HepG2 (cell line): ENCODE data around the gene LDLRAD3. TPM values are rescaled to one million over a fixed set of nuclear protein-coding genes. Genes with fewer than 3 reads are reported as not detected.

Experiments used
- BCL6 ChIP-seq: IDR thresholded peaks from 2 replicates; pipeline ENCODE4 v1.6.1; 2016; ENCODE audit warnings: missing genetic modification reagents, missing compliant biosample characterization
- CBX5 ChIP-seq: sonication (generic); formaldehyde crosslinking; IDR thresholded peaks from 2 replicates; pipeline ENCODE4 v1.4.0; 2020; ENCODE audit warnings: missing genetic modification reagents, borderline replicate concordance
- EEA1 ChIP-seq: sonication (generic); formaldehyde crosslinking; IDR thresholded peaks from 2 replicates; pipeline ENCODE4 v1.5.1; 2020; ENCODE audit warnings: mild to moderate bottlenecking, missing genetic modification reagents, borderline replicate concordance
- FOXJ3 ChIP-seq: sonication (generic); formaldehyde crosslinking; IDR thresholded peaks from 2 replicates; pipeline ENCODE4 v1.4.0; 2020; ENCODE audit warnings: missing genetic modification reagents, mild to moderate bottlenecking, borderline replicate concordance
- GABPB1 ChIP-seq: IDR thresholded peaks from 2 replicates; pipeline ENCODE4 v1.6.1; 2016; ENCODE audit warnings: mild to moderate bottlenecking, missing genetic modification reagents, moderate library complexity, missing compliant biosample characterization
- GATAD2A ChIP-seq: IDR thresholded peaks from 2 replicates; pipeline ENCODE4 v1.6.1; 2016
- HDAC2 ChIP-seq: sonication (generic); formaldehyde crosslinking; IDR thresholded peaks from 2 replicates; pipeline ENCODE4 v1.4.0; 2020; ENCODE audit warnings: missing genetic modification reagents
- NAIF1 ChIP-seq: sonication (generic); formaldehyde crosslinking; IDR thresholded peaks from 2 replicates; pipeline ENCODE4 v1.5.0; 2020; ENCODE audit warnings: mild to moderate bottlenecking, missing genetic modification reagents, borderline replicate concordance
- NONO ChIP-seq, 2 experiments: fragments of 450-650 bp in 1 of 2; sonication (generic) in 1 of 2; formaldehyde crosslinking in 1 of 2; IDR thresholded peaks in 1 of 2; conservative IDR thresholded peaks in 1 of 2; 2 replicates each; pipeline versions ENCODE4 v1.6.1 to v1.8.0; 2017 to 2022; ENCODE audit warnings: mild to moderate bottlenecking in 1 of 2, missing genetic modification reagents in 1 of 2, moderate library complexity in 1 of 2
- SMAD9 ChIP-seq: sonication (generic); formaldehyde crosslinking; IDR thresholded peaks from 2 replicates; pipeline ENCODE4 v1.5.1; 2020; ENCODE audit warnings: mild to moderate bottlenecking, missing genetic modification reagents
- TEAD3 ChIP-seq: optimal IDR thresholded peaks from 2 replicates; pipeline ENCODE3; 2016; ENCODE audit warnings: borderline replicate concordance
- ZMYM3 ChIP-seq: sonication (generic); formaldehyde crosslinking; IDR thresholded peaks from 2 replicates; pipeline ENCODE4 v1.5.1; 2020; ENCODE audit warnings: mild to moderate bottlenecking, missing genetic modification reagents
- ZNF20 ChIP-seq: sonication (generic); formaldehyde crosslinking; IDR thresholded peaks from 2 replicates; pipeline ENCODE4 v1.4.0; 2020; ENCODE audit warnings: mild to moderate bottlenecking, moderate library complexity, missing genetic modification reagents
- ZNF264 ChIP-seq: sonication (generic); formaldehyde crosslinking; IDR thresholded peaks from 2 replicates; pipeline ENCODE4 v1.4.0; 2020; ENCODE audit warnings: missing genetic modification reagents
- ZNF660 ChIP-seq: sonication (generic); formaldehyde crosslinking; IDR thresholded peaks from 2 replicates; pipeline ENCODE4 v1.5.1; 2020; ENCODE audit warnings: mild to moderate bottlenecking, low read depth, missing genetic modification reagents, borderline replicate concordance
- ZNF724P ChIP-seq: sonication (generic); formaldehyde crosslinking; IDR thresholded peaks from 2 replicates; pipeline ENCODE4 v1.8.0; 2022; ENCODE audit warnings: missing genetic modification reagents, borderline replicate concordance
- ZNF766 ChIP-seq: sonication (generic); formaldehyde crosslinking; IDR thresholded peaks from 2 replicates; pipeline ENCODE4 v1.5.0; 2020; ENCODE audit warnings: missing genetic modification reagents, borderline replicate concordance
- polyA plus RNA-seq, 8 experiments: library from polyadenylated mRNA; depleted of rRNA in 3 of 8; stranded (reverse) in 7 of 8; unstranded in 1 of 8; fragments of >200 nt; fragmentation: Illumina TruSeq in 4 of 8; extraction: Trizol in 4 of 8; gene quantifications; 2 replicates each; pipeline versions ENCODE4 v1.2.1 to v1.2.3, GENCODE V29; 2011 to 2016; ENCODE audit warnings: low read depth in 4 of 8, missing spikeins in 1 of 8, mixed read lengths in 1 of 8; ENCODE audit not compliant: insufficient read depth in 1 of 8
- total RNA-seq, 5 experiments: library from RNA; depleted of rRNA; stranded (reverse); fragments of >200 nt; fragmentation: Illumina TruSeq; extraction: Trizol; gene quantifications; 2 replicates each; pipeline ENCODE4 v1.2.3, GENCODE V29; 2016; ENCODE audit warnings: low read depth in 1 of 5
- TF ChIP-seq, protein P1 (sequence below): sonication (generic); formaldehyde crosslinking; IDR thresholded peaks from 2 replicates; pipeline ENCODE4 v1.8.0; 2022; ENCODE audit warnings: mild to moderate bottlenecking, missing genetic modification reagents
- TF ChIP-seq, protein P2 (sequence below): sonication (generic); formaldehyde crosslinking; IDR thresholded peaks from 2 replicates; pipeline ENCODE4 v1.4.0; 2020; ENCODE audit warnings: missing genetic modification reagents
- TF ChIP-seq, protein P3 (sequence below): sonication (generic); formaldehyde crosslinking; IDR thresholded peaks from 2 replicates; pipeline ENCODE4 v1.4.0; 2020; ENCODE audit warnings: missing genetic modification reagents
- TF ChIP-seq, protein P4 (sequence below): sonication (generic); formaldehyde crosslinking; IDR thresholded peaks from 2 replicates; pipeline ENCODE4 v1.9.0; 2021; ENCODE audit warnings: mild to moderate bottlenecking, missing genetic modification reagents

Gene LDLRAD3
- total and polyA plus RNA-seq, 2 of the 13 experiments (the other 11 are each of a cell fraction or from before 2014, with no cell fraction given): 0.50 to 0.60 TPM

DNA sequence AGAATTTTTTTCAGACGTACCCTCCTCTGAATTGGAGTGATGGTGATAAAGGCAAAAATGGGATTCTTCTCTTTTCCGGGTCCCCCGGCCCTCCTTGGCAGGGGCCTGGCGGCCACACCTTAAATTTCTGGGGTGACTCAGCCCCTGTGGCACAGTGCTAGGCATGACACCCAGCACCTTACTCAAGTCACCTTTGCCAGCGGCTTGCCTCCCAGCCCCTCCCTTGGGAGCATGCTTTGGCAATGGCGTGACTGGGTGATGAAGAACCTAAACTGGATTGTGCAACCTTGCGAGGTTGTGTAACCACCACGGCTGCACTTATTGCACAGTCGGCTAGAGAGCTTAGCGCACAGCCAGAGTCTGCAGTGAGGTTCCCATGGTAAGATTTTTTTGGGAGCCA is 16.2 kb upstream of the LDLRAD3 start (continued):
- TF ChIP-seq GABPB1 (CRISPR knock-in tag) (peak; percentile 31; the same call in 1 of the 2 replicates), HDAC2 (CRISPR knock-in tag) (0 out of 2 replicates have a peak, but pooled peaks have one; percentile 23), ZNF724P (CRISPR knock-in tag) (no peak), FOXJ3 (CRISPR knock-in tag) (peak; percentile 27; the same call in 1 of the 2 replicates), SMAD9 (CRISPR knock-in tag) (no peak), EEA1 (no peak), BCL6 (no peak; the same call in 1 of the 2 replicates), ZNF660 (CRISPR knock-in tag) (no peak), TEAD3 (CRISPR knock-in tag) (peak; percentile 16), ZNF20 (CRISPR knock-in tag) (no peak), NONO (IDR thresholded peaks at IDR 0.05) (no peak), NONO (CRISPR knock-in tag; conservative IDR thresholded peaks at IDR 0.05) (peak; percentile 45; the same call in 1 of the 2 replicates), CBX5 (CRISPR knock-in tag) (peak; percentile 96; the same call in 1 of the 2 replicates), NAIF1 (no peak), GATAD2A (CRISPR knock-in tag) (peak; percentile 67), ZNF766 (CRISPR knock-in tag) (no peak), ZNF264 (CRISPR knock-in tag) (peak; percentile 35; the same call in 1 of the 2 replicates), ZMYM3 (CRISPR knock-in tag) (no peak)
- TF ChIP-seq, protein P1, sequence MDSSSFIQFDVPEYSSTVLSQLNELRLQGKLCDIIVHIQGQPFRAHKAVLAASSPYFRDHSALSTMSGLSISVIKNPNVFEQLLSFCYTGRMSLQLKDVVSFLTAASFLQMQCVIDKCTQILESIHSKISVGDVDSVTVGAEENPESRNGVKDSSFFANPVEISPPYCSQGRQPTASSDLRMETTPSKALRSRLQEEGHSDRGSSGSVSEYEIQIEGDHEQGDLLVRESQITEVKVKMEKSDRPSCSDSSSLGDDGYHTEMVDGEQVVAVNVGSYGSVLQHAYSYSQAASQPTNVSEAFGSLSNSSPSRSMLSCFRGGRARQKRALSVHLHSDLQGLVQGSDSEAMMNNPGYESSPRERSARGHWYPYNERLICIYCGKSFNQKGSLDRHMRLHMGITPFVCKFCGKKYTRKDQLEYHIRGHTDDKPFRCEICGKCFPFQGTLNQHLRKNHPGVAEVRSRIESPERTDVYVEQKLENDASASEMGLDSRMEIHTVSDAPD (CRISPR knock-in tag): peak; percentile 58; the same call in 1 of the 2 replicates
- TF ChIP-seq, protein P2, sequence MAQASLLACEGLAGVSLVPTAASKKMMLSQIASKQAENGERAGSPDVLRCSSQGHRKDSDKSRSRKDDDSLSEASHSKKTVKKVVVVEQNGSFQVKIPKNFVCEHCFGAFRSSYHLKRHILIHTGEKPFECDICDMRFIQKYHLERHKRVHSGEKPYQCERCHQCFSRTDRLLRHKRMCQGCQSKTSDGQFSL (CRISPR knock-in tag): no peak
- TF ChIP-seq, protein P3, sequence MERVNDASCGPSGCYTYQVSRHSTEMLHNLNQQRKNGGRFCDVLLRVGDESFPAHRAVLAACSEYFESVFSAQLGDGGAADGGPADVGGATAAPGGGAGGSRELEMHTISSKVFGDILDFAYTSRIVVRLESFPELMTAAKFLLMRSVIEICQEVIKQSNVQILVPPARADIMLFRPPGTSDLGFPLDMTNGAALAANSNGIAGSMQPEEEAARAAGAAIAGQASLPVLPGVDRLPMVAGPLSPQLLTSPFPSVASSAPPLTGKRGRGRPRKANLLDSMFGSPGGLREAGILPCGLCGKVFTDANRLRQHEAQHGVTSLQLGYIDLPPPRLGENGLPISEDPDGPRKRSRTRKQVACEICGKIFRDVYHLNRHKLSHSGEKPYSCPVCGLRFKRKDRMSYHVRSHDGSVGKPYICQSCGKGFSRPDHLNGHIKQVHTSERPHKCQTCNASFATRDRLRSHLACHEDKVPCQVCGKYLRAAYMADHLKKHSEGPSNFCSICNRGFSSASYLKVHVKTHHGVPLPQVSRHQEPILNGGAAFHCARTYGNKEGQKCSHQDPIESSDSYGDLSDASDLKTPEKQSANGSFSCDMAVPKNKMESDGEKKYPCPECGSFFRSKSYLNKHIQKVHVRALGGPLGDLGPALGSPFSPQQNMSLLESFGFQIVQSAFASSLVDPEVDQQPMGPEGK (CRISPR knock-in tag): peak; percentile 75
- TF ChIP-seq, protein P4, sequence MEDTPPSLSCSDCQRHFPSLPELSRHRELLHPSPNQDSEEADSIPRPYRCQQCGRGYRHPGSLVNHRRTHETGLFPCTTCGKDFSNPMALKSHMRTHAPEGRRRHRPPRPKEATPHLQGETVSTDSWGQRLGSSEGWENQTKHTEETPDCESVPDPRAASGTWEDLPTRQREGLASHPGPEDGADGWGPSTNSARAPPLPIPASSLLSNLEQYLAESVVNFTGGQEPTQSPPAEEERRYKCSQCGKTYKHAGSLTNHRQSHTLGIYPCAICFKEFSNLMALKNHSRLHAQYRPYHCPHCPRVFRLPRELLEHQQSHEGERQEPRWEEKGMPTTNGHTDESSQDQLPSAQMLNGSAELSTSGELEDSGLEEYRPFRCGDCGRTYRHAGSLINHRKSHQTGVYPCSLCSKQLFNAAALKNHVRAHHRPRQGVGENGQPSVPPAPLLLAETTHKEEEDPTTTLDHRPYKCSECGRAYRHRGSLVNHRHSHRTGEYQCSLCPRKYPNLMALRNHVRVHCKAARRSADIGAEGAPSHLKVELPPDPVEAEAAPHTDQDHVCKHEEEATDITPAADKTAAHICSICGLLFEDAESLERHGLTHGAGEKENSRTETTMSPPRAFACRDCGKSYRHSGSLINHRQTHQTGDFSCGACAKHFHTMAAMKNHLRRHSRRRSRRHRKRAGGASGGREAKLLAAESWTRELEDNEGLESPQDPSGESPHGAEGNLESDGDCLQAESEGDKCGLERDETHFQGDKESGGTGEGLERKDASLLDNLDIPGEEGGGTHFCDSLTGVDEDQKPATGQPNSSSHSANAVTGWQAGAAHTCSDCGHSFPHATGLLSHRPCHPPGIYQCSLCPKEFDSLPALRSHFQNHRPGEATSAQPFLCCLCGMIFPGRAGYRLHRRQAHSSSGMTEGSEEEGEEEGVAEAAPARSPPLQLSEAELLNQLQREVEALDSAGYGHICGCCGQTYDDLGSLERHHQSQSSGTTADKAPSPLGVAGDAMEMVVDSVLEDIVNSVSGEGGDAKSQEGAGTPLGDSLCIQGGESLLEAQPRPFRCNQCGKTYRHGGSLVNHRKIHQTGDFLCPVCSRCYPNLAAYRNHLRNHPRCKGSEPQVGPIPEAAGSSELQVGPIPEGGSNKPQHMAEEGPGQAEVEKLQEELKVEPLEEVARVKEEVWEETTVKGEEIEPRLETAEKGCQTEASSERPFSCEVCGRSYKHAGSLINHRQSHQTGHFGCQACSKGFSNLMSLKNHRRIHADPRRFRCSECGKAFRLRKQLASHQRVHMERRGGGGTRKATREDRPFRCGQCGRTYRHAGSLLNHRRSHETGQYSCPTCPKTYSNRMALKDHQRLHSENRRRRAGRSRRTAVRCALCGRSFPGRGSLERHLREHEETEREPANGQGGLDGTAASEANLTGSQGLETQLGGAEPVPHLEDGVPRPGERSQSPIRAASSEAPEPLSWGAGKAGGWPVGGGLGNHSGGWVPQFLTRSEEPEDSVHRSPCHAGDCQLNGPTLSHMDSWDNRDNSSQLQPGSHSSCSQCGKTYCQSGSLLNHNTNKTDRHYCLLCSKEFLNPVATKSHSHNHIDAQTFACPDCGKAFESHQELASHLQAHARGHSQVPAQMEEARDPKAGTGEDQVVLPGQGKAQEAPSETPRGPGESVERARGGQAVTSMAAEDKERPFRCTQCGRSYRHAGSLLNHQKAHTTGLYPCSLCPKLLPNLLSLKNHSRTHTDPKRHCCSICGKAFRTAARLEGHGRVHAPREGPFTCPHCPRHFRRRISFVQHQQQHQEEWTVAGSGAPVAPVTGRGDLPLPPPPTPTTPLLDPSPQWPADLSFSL: 0 out of 2 replicates have a peak, but pooled peaks have one; percentile 39
